ENCODE results near the gene SULF2. TPM values are rescaled to one million over a fixed set of nuclear protein-coding genes. Genes with fewer than 3 reads are reported as not detected.

Gene SULF2
- total RNA-seq, 1 donor from 2014 or later, result 0.20 TPM

- Mint-ChIP-seq H3K27me3 (no peaks in the 10 kb centered on the region), H3K27ac (no peak overlapping the region), H3K4me1 (no peaks in the 10 kb centered on the region), H3K36me3 (ENCODE audit: low read depth) (no peaks in the 10 kb centered on the region), H3K9me3 (peaks cover 9% of the 10 kb centered on the region), H3K4me3 (no peak overlapping the region)
- no peak for ATAC-seq (ENCODE audit: low read depth)
- DNase-seq, result no peak
- TF ChIP-seq CTCF (IDR thresholded peaks at IDR 0.05), result no peak
- POLR2A ChIA-PET, result no interaction called here
- CTCF ChIA-PET, result interaction anchor here (1.8 to 2.0 kb wide), 2 partner anchors 10 to 844 kb away, joined by 5 to 6 read pairs; no protein-coding TSS in a partner anchor
- intact Hi-C loops (cut with micrococcal nuclease), result no loop called here
Measured at GRCh38 chr20:47776639-47777038, 8.6 kb downstream of the SULF2 start.

GRCh38 chr20:47775841-47776240 lies 9.4 kb downstream of the SULF2 start:
- ATAC-seq (ENCODE audit: low read depth) (no peak), DNase-seq (no peak)
- Mint-ChIP-seq H3K4me3 (no peak overlapping the region), H3K4me1 (no peaks in the 10 kb centered on the region), H3K9me3 (peaks cover 9% of the 10 kb centered on the region), H3K27me3 (no peaks in the 10 kb centered on the region), H3K36me3 (ENCODE audit: low read depth) (no peaks in the 10 kb centered on the region), H3K27ac (no peak overlapping the region)
- ChIA-PET CTCF (interaction anchor here (1.8 to 2.0 kb wide), 2 partner anchors 10 to 845 kb away, joined by 5 to 6 read pairs; no protein-coding TSS in a partner anchor), POLR2A (no interaction called here)
- no peak for TF ChIP-seq CTCF (IDR thresholded peaks at IDR 0.05)
- intact Hi-C loops (cut with micrococcal nuclease), result no loop called here

- no peak overlapping the region for H3K27ac Mint-ChIP-seq
- ChIA-PET CTCF (interaction anchor here (2.0 kb wide), 1 partner anchor 11 kb away, joined by 6 read pairs; no protein-coding TSS in a partner anchor), POLR2A (no interaction called here)
- no peak overlapping the region for H3K4me3 Mint-ChIP-seq
- no peaks in the 10 kb centered on the region for H3K36me3 Mint-ChIP-seq (ENCODE audit: low read depth)
- DNase-seq (no peak), ATAC-seq (ENCODE audit: low read depth) (no peak)
- TF ChIP-seq CTCF (IDR thresholded peaks at IDR 0.05), result no peak
- no peaks in the 10 kb centered on the region for H3K4me1 Mint-ChIP-seq
- H3K27me3 Mint-ChIP-seq, result peaks cover 2% of the 10 kb centered on the region
- peaks cover 12% of the 10 kb centered on the region for H3K9me3 Mint-ChIP-seq
- intact Hi-C loops (cut with micrococcal nuclease), result no loop called here
Measured at GRCh38 chr20:47775039-47775438, 10.2 kb downstream of the SULF2 start.

- H3K27ac Mint-ChIP-seq, result no peak overlapping the region
- no peak overlapping the region for H3K4me3 Mint-ChIP-seq
- no peaks in the 10 kb centered on the region for H3K4me1 Mint-ChIP-seq
- no peaks in the 10 kb centered on the region for H3K36me3 Mint-ChIP-seq (ENCODE audit: low read depth)
- peaks cover 5% of the 10 kb centered on the region for H3K27me3 Mint-ChIP-seq
- no peak for TF ChIP-seq CTCF (IDR thresholded peaks at IDR 0.05)
- DNase-seq (no peak), ATAC-seq (ENCODE audit: low read depth) (no peak)
- intact Hi-C loops (cut with micrococcal nuclease), result no loop called here
- ChIA-PET POLR2A (no interaction called here), CTCF (no interaction called here)
- H3K9me3 Mint-ChIP-seq, result peaks cover 12% of the 10 kb centered on the region
Measured at GRCh38 chr20:47774131-47774777, 11.0 kb downstream of the SULF2 start.

GRCh38 chr20:47773371-47773786 lies 11.9 kb downstream of the SULF2 start:
- H3K4me3 Mint-ChIP-seq, result no peak overlapping the region
- ATAC-seq (ENCODE audit: low read depth), result no peak
- POLR2A ChIA-PET, result no interaction called here

More at GRCh38 chr20:47773371-47773786, 11.9 kb downstream of the SULF2 start:
- H3K9me3 Mint-ChIP-seq, result peaks cover 12% of the 10 kb centered on the region
- intact Hi-C loops (cut with micrococcal nuclease), result no loop called here
- no peak for TF ChIP-seq CTCF (IDR thresholded peaks at IDR 0.05)
- no peaks in the 10 kb centered on the region for H3K4me1 Mint-ChIP-seq
- DNase-seq, result no peak
- peaks cover 5% of the 10 kb centered on the region for H3K27me3 Mint-ChIP-seq
- no peak overlapping the region for H3K27ac Mint-ChIP-seq
- H3K36me3 Mint-ChIP-seq (ENCODE audit: low read depth), result no peaks in the 10 kb centered on the region
- CTCF ChIA-PET, result no interaction called here
